ENCODE data around the gene C1QTNF3.

Gene C1QTNF3

DNA sequence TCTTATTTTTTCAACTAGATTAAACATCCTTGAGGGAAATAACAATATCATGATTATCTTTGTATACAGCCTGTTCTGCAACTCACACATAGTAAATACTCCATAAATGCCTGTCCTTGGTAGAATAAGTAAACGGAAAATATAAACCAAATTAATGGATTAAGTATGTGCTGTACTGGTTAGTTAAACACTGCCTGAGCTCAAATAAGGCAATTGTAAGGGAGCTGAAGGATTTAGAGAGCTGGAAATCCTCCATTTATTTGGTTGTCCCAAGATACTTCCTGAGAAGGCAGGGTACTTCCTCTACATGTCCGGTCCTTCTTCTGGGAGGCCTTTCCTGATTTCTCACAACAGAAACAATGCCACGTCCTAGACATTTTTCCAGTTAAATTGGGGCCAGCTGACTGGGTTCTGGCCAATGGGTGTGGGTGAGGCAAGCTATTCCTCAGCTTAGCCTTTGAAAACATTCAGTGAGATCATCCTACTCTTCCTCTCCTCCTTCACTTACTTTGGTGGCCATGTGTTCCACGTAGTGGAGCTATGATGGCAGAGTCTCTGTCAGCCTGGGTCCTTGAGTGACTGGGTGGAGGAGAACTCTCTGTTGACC lies 8.5 kb upstream of the C1QTNF3 start:
- H2AFZ ChIP-seq (ENCODE audit: low read depth, low read length, severe bottlenecking): no peak overlapping the region
- no peaks in the 10 kb centered on the region for H3K9me3 ChIP-seq (ENCODE audit: insufficient read depth, low read length)
- H3K27ac ChIP-seq (ENCODE audit: low read depth, low read length): no peak overlapping the region
- no peak overlapping the region for H3K4me2 ChIP-seq (ENCODE audit: low read depth, low read length, poor library complexity, severe bottlenecking)
- no peak overlapping the region for H3K4me3 ChIP-seq (ENCODE audit: insufficient read depth, low read length, poor library complexity, severe bottlenecking)
- TF ChIP-seq, protein P1, sequence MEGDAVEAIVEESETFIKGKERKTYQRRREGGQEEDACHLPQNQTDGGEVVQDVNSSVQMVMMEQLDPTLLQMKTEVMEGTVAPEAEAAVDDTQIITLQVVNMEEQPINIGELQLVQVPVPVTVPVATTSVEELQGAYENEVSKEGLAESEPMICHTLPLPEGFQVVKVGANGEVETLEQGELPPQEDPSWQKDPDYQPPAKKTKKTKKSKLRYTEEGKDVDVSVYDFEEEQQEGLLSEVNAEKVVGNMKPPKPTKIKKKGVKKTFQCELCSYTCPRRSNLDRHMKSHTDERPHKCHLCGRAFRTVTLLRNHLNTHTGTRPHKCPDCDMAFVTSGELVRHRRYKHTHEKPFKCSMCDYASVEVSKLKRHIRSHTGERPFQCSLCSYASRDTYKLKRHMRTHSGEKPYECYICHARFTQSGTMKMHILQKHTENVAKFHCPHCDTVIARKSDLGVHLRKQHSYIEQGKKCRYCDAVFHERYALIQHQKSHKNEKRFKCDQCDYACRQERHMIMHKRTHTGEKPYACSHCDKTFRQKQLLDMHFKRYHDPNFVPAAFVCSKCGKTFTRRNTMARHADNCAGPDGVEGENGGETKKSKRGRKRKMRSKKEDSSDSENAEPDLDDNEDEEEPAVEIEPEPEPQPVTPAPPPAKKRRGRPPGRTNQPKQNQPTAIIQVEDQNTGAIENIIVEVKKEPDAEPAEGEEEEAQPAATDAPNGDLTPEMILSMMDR (IDR thresholded peaks at IDR 0.05; ENCODE audit: insufficient read depth, low read length, poor library complexity, severe bottlenecking): no peak
- no peak for TF ChIP-seq EZH2phosphoT487 (conservative IDR thresholded peaks at IDR 0.05; ENCODE audit: low read length)
- no peaks in the 10 kb centered on the region for H3F3A ChIP-seq (ENCODE audit: insufficient read depth)
- no peaks in the 10 kb centered on the region for H3K9me2 ChIP-seq (replicated peaks; ENCODE audit: insufficient read depth, low read length)
- no peak overlapping the region for H3K9ac ChIP-seq (ENCODE audit: low read length)
- no peaks in the 10 kb centered on the region for H3K79me2 ChIP-seq (ENCODE audit: insufficient read depth, low read length)
- no peaks in the 10 kb centered on the region for H3K36me3 ChIP-seq (ENCODE audit: low read length)
- no peaks in the 10 kb centered on the region for H4K20me1 ChIP-seq (ENCODE audit: low read depth, low read length)
- no peaks in the 10 kb centered on the region for H3K27me3 ChIP-seq (ENCODE audit: low read length)

DNA sequence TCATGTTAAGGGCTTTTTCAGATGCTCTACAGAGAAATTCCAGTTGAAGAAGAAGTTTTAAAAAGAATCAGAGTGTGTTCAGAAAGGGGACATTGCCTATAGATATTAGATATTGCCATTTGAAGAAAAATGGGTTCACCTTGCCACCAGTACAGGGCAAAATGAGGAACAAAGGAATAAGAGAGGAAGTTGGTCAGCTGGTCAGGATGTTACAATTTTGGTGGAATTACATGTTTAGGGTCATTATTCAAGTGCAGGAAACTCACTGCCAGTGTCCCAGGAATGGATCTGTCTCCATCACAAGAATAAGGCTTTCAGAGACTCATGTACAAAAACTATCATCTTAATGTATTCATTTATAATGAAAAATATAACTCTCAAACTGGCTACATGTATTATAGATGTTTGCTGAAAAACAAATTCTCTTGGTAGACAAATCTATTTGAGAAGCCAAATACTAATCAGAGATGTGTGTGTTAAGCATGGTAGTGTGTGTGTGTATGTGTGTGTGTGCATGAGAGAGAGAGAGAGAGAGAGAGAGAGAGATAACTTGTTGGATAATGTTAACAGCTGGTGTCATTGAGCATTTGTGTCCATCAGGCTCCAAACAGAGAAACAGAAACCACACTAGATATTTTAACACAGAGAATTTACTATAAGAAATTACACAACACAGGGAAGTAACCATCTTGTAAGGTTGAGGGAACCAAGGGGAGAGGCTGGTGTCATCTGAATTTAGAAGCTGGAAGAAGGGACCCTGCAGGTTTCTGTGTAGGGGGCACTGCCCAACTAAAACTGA lies 5.0 kb upstream of the C1QTNF3 start:
- Histone ChIP-seq H3K27me3 (ENCODE audit: low read length) (no peaks in the 10 kb centered on the region), H3K27ac (ENCODE audit: low read depth, low read length) (no peak overlapping the region)

DNA sequence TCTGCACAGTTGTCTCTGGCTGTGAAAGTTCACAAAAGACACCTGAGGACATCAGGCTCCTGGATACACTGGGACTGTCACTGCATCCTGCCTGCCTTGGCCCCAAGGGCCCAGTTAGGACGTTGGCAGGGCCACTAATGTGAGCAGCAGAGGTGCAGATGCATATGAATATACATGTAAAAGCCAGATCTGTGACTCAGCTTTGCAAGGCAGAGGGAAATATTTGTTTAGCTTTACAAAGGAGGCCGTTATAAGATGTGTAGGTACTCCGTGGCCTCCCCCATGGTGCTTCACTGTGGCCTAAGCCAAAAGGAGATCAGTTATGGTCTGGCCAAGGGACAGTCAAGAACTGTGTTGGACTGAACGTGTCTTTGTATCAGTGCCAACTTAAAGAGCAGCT lies 4.1 kb upstream of the C1QTNF3 start:
- Histone ChIP-seq H3K36me3 (ENCODE audit: low read length) (no peaks in the 10 kb centered on the region), H3K9ac (ENCODE audit: low read length) (no peak overlapping the region), H3K4me2 (ENCODE audit: low read depth, low read length, poor library complexity, severe bottlenecking) (no peak overlapping the region), H3K9me2 (replicated peaks; ENCODE audit: insufficient read depth, low read length) (no peaks in the 10 kb centered on the region), H4K20me1 (ENCODE audit: low read depth, low read length) (no peaks in the 10 kb centered on the region), H3K79me2 (ENCODE audit: insufficient read depth, low read length) (no peaks in the 10 kb centered on the region), H3K4me3 (ENCODE audit: insufficient read depth, low read length, poor library complexity, severe bottlenecking) (no peak overlapping the region), H2AFZ (ENCODE audit: low read depth, low read length, severe bottlenecking) (no peak overlapping the region), H3K27me3 (ENCODE audit: low read length) (no peaks in the 10 kb centered on the region), H3K9me3 (ENCODE audit: insufficient read depth, low read length) (no peaks in the 10 kb centered on the region), H3F3A (ENCODE audit: insufficient read depth) (no peaks in the 10 kb centered on the region), H3K27ac (ENCODE audit: low read depth, low read length) (no peak overlapping the region)
- TF ChIP-seq, protein P1 (IDR thresholded peaks at IDR 0.05; ENCODE audit: insufficient read depth, low read length, poor library complexity, severe bottlenecking): no peak
- TF ChIP-seq EZH2phosphoT487 (conservative IDR thresholded peaks at IDR 0.05; ENCODE audit: low read length): no peak

More for the DNA sequence above, 5.0 kb upstream of the C1QTNF3 start:
- Histone ChIP-seq H3F3A (ENCODE audit: insufficient read depth) (no peaks in the 10 kb centered on the region), H3K9me2 (replicated peaks; ENCODE audit: insufficient read depth, low read length) (no peaks in the 10 kb centered on the region), H3K4me3 (ENCODE audit: insufficient read depth, low read length, poor library complexity, severe bottlenecking) (no peak overlapping the region), H3K9ac (ENCODE audit: low read length) (no peak overlapping the region), H3K79me2 (ENCODE audit: insufficient read depth, low read length) (no peaks in the 10 kb centered on the region), H4K20me1 (ENCODE audit: low read depth, low read length) (no peaks in the 10 kb centered on the region), H3K4me2 (ENCODE audit: low read depth, low read length, poor library complexity, severe bottlenecking) (no peak overlapping the region), H2AFZ (ENCODE audit: low read depth, low read length, severe bottlenecking) (no peak overlapping the region), H3K36me3 (ENCODE audit: low read length) (no peaks in the 10 kb centered on the region), H3K9me3 (ENCODE audit: insufficient read depth, low read length) (no peaks in the 10 kb centered on the region)
- TF ChIP-seq, protein P1 (IDR thresholded peaks at IDR 0.05; ENCODE audit: insufficient read depth, low read length, poor library complexity, severe bottlenecking): no peak
- TF ChIP-seq EZH2phosphoT487 (conservative IDR thresholded peaks at IDR 0.05; ENCODE audit: low read length): no peak
